Esophagus muscularis mucosa (tissue), 3 donors: ENCODE measurements around the gene GABARAP.

Experiments used
- POLR2A ChIP-seq: fragments of 450-650 bp; IDR thresholded peaks from one replicate; pipeline ENCODE4 v1.6.1; 2017; ENCODE audit warnings: antibody characterized with exemption, moderate library complexity, mild to moderate bottlenecking, low read depth
- POLR2AphosphoS5 ChIP-seq, 2 donors: sonication (generic); formaldehyde crosslinking; IDR thresholded peaks; one replicate each; pipeline ENCODE4 v1.6.1; 2017; ENCODE audit warnings: antibody characterized with exemption in 2 of 2
- TF ChIP-seq, protein P1 (sequence below), 3 experiments: fragments of 200-600 bp in 2 of 3; fragments of 450-650 bp in 1 of 3; sonication (generic) in 2 of 3; IDR thresholded peaks; one replicate each; pipeline ENCODE4 v1.5.1; 2017 to 2019; ENCODE audit warnings: antibody characterized with exemption in 3 of 3, mild to moderate bottlenecking in 2 of 3, moderate library complexity in 1 of 3

DNA sequence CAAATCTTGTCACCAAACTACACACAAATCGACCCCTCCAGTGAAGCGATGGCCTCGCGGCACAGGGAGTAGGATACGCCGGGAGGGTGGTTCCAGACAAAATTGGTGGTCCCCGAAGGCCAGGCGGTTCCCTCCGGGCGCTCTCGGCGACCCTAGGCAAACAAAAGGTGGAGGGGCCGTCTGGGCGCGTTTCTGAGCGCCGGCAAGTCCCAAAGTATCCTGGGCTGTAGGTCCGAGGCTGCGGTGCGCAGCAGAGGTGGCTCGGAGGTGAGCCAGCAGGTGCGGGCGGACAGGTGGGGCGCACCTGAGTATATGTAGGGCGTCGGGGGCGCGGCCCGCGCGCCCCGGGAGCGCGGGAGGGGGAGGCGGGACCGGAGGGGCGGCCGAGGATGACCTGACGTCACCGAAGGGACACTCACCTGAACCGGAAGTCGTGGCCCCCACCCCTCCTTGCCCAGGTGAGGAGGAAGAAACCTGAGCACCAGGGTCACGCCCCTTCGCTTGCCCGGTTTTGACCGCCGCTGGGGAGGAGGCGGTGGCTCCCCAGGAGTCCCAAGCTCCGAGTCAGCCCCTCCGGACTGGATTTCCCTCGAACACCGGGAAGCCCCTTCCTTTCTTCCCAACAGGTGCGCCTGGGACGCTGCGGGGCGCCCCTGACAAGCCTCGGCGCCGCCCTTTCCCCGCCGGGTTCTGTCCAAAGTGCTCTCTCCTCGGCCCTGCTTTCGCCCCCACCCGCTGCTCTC is 20.1 kb upstream of the GABARAP start, which contains the start of gene CLDN7:
- TF ChIP-seq, protein P1, sequence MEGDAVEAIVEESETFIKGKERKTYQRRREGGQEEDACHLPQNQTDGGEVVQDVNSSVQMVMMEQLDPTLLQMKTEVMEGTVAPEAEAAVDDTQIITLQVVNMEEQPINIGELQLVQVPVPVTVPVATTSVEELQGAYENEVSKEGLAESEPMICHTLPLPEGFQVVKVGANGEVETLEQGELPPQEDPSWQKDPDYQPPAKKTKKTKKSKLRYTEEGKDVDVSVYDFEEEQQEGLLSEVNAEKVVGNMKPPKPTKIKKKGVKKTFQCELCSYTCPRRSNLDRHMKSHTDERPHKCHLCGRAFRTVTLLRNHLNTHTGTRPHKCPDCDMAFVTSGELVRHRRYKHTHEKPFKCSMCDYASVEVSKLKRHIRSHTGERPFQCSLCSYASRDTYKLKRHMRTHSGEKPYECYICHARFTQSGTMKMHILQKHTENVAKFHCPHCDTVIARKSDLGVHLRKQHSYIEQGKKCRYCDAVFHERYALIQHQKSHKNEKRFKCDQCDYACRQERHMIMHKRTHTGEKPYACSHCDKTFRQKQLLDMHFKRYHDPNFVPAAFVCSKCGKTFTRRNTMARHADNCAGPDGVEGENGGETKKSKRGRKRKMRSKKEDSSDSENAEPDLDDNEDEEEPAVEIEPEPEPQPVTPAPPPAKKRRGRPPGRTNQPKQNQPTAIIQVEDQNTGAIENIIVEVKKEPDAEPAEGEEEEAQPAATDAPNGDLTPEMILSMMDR (IDR thresholded peaks at IDR 0.05): no peak
- TF ChIP-seq POLR2A (no peak), POLR2AphosphoS5 (IDR thresholded peaks at IDR 0.05) (no peak)
